LNCaP clone FGC (cell line): ENCODE data around the gene CCDC28A.
"Not testable (repeated sequence)": the region's sequence is repeated elsewhere in the genome, so short reads cannot be mapped to it uniquely, and the experiment has no call there.

Source experiments
- DNase-seq: peaks from one replicate; pipeline ENCODE4 v3.0.0-alpha.2; 2011; ENCODE audit warnings: low read depth
- H3K4me3 ChIP-seq: 2 replicates; pipeline ENCODE4 v1.5.1; 2011; ENCODE audit warnings: mild to moderate bottlenecking, low read depth, low read length, control low read depth
- TF ChIP-seq, protein P1 (sequence below): IDR thresholded peaks from 2 replicates; pipeline ENCODE4 v1.5.1; 2012; ENCODE audit warnings: mild to moderate bottlenecking; ENCODE audit not compliant: control insufficient read depth, insufficient read depth; ENCODE audit errors: extremely low read depth

The CCDC28A gene

DNA sequence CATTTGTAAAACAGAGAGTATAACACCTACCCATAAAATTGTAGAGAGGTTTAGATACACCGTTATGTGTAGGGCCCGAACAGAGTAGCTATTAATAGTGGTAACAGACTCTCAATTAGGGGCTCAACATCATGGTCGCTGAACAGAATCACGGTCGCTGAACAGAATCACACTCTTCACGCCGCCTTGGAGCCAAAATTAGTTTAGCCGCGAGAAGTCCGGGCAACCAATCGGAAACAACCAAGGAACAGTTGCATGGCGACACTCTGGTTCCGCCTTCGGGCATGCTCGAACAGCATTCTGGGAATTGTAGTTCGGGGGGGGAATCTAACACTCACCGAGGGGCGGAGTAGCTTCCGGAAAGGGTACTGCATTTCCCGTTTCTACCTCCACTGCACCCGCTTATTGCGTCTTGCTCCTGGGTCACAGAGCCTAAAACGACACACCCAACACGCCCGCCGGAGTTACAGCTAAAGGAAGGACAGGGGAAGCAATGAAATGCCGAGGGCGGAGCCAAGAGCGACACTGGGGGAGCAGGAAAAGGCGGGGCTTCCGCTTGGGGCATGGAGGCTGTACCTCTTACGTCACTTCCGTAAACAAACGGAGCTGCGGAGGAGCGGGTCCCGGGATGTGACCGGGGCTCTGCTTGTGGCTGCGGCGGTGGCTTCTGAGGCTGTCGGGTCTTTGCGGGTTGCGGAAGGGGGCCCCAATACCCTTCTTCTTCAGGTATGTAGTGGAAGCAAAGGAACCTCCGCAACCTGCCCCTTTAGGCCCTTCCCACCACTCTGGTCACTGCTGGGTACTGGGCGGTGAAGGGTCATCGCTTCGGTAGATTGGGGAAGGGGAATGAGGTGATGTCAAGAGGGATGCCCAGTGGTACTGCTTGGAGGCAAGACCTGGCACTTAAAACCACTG lies at the start of gene CCDC28A:
Gene CCDC28A, plus strand, starts transcription at position 593 of the 915 bp plus-strand sequence. CDS start 2,352 bp downstream, outside the sequence.
- peak; percentile 85 for DNase-seq
- TF ChIP-seq, protein P1, sequence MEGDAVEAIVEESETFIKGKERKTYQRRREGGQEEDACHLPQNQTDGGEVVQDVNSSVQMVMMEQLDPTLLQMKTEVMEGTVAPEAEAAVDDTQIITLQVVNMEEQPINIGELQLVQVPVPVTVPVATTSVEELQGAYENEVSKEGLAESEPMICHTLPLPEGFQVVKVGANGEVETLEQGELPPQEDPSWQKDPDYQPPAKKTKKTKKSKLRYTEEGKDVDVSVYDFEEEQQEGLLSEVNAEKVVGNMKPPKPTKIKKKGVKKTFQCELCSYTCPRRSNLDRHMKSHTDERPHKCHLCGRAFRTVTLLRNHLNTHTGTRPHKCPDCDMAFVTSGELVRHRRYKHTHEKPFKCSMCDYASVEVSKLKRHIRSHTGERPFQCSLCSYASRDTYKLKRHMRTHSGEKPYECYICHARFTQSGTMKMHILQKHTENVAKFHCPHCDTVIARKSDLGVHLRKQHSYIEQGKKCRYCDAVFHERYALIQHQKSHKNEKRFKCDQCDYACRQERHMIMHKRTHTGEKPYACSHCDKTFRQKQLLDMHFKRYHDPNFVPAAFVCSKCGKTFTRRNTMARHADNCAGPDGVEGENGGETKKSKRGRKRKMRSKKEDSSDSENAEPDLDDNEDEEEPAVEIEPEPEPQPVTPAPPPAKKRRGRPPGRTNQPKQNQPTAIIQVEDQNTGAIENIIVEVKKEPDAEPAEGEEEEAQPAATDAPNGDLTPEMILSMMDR = no peak
- peak within 1 kb of the TSS; percentile 89 for H3K4me3 ChIP-seq

DNA sequence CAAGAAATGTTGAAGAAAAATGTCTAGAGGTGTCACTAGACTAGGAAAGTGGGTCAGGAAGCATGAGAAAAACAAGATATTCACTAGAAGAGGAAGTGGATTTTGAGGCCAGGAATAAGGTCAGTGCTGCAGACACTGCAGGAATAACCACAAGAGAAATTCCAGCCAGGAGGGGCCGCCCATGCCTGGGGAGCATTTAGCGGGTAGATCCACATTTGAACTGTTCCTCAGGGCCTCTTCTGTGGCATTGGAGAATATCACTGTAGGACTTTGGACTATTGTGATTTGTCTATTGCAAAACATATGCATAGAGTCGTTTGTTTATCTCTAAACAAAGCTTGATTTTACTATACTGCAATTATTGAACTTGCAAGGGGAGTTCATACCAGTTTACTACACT lies 49.6 kb upstream of the CCDC28A start:
- no peak overlapping the region for H3K4me3 ChIP-seq
- TF ChIP-seq, protein P1 = no peak
- no peak for DNase-seq

DNA sequence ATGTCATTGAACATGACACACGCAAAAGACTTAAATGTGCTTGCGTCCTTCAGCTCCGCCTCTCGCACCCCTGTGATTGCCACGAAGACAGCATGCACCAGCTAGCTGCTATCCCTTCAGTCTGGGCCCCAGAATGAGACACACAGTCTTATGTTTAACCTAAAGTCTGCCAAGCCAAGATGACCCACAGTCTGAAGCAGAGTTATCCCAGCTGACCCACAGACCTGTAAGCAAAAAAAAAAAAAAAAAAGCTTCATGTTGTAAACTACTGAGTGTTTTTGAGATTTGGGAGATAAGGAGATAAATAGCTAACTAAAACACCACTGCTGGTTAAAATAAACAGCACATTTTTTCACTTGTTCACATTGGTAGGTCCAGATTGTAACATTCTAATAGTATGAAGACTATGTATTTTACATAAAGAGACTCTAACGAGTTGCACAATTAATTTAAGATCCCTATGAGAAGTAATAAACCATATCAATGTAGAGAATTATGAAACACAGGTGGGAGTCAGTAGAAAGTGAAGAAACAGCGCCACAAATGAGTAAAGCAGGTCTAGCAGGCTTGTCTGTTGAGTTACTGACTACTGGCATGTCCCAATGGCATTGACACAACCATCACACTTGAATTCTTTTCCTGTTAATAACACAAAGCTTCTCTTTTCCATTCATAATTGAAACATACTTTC lies 47.4 kb upstream of the CCDC28A start:
- DNase-seq = no peak
- TF ChIP-seq, protein P1 = no peak
- H3K4me3 ChIP-seq = no peak overlapping the region

DNA sequence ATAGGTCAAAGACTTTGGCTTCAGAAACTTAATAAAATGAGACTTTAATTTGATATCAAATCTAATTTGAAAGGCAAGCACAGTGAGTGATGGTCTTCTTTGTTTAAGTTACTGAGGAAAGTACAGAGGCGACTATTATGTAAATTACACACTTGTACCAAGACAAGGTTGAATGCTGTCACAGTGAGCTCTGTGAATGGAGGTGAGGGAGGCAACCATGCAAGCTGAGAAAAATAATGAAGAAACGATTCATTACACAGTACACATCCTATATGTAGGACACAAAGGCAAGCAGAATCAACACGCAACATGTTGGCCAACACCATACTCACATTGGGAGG lies 46.8 kb upstream of the CCDC28A start:
- no peak overlapping the region for H3K4me3 ChIP-seq
- TF ChIP-seq, protein P1 = no peak
- DNase-seq = no peak

DNA sequence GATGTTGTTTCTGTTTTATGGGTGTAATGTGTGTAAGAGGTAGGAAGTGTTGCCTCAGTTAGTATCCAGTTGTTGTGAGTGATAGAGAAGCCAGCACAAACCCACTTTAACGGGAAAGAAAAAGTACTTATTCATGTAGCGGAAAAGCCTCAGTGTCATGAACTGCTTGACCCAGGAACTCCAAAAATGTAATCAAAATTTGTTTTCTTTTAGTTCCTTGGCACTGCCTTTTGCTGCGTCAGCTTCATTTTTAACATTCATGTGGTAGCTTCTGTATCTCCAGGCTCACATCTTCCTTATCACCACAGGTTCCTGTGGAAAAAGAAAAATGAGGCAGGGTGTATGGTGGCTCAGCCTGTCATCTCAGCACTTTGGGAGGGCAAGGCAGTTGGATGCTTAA lies 46.4 kb upstream of the CCDC28A start:
- no peak for DNase-seq
- H3K4me3 ChIP-seq = no peak overlapping the region
- TF ChIP-seq, protein P1 = no peak

DNA sequence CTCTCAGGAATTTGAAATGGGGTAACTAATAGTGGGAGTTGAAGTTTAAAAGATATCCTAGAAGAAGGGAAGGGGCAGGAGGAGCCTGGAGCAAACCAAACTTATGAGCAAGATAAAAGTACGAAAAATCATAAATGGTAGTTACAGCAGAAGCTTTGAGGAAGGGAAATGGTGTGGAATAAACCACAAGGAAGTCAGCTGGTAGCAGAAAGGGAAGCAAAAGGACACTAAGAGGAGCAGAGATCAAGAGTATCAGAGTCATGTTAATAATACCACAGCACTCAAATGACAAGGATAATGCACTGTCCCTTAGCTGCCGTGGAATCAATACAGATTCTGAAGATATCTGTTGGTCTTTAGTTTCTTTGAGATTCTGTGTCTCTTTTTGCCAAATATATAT lies 44.9 kb upstream of the CCDC28A start:
- no peak overlapping the region for H3K4me3 ChIP-seq
- TF ChIP-seq, protein P1 = no peak
- DNase-seq = no peak

DNA sequence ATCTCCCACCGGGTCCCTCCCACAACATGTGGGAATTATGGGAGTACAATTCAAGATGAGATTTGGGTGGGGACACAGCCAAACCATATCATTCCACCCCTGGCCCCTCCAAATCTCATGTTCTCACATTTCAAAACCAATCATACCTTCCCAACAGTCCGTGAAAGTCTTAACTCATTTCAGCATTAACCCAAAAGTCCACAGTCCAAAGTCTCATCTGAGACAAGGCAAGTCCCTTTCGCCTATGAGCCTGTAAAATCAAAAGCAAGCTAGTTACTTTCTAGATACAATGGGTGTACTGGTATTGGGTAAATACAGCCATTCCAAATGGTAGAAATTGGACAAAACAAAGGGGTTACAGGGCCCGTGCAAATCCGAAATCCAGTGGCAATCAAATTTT lies 43.5 kb upstream of the CCDC28A start:
- not testable (repeated sequence) for DNase-seq, H3K4me3 ChIP-seq
